ENCODE data around the gene HELZ2. TPM values are rescaled to one million over a fixed set of nuclear protein-coding genes. Genes with fewer than 3 reads are reported as not detected.
"Not testable (repeated sequence)": the region's sequence is repeated elsewhere in the genome, so short reads cannot be mapped to it uniquely, and the experiment has no call there.

HELZ2 gene
- total RNA-seq, 1 donor from 2014 or later = 120 TPM

DNA sequence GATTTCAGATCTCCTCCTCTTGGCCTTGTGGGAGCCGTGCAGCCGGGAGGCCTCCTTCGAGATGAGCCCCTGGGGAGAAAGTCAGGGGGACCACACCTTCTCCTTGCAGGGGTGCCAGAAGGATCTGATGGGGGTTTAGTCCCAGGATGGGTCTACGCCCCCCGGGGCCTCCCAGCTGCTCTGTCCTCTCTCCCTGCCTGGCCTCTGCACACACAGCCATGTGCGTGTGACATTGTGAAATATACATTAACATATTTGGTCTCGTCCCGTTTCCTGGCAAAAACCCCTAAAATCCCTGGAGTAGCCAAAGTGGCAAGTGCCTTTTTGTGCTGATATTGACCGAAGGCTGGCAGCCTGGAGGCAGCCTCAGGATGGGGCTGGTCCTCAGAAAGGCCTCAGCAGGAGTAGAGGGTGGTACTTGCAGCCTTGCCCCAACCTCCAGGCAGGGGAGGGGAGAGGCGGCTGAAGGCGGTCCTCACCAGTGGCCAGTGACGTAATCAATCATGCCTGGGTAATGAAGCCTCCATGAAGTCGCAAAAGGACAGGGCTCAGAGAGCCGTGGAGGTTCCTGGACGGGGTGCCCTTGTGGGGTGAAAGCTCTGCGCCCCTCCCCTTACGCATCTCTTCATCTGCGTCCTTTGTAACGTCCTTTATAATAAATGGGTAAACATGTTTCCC is 5.1 kb upstream of the HELZ2 start:
- intact Hi-C loops (cut with micrococcal nuclease) = no loop called here

DNA sequence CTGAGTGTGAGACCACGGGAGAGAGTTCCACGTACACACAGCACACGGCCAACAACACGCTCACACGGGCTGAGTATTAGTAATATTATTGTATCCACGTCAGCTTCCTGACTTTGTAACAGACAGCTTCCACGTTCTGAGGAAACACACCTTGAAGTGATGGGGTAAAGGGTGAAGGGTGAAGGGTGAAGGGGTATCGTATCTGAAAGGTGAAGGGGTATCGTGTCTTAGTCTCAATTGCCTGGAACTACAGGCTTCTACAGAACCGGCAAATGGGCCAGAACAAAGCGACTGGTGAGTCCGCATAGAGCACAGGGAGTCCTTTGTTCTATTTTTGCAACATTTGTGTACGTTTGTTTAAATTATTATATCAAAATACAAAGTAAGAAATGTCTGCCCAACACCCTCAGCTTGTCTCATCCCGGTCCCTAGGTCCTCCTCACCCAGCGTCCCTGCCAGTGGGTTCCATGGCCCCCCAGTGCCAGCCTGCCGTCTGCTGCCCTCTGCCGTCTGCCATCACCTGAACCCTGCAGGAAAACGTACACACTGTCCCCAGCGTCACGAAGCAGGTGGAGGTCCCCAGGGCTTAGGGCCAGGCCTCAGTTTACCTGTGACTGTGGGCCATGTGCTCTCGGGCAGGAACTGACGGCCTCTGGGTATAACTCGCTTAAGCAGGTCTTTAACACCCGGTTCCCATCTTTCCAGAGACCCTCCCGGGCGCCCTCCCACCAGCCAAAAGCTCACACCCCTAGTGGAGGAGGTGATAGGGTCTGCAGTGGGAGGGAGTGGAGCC is 4.4 kb upstream of the HELZ2 start:
- intact Hi-C loops (cut with micrococcal nuclease) = no loop called here

DNA sequence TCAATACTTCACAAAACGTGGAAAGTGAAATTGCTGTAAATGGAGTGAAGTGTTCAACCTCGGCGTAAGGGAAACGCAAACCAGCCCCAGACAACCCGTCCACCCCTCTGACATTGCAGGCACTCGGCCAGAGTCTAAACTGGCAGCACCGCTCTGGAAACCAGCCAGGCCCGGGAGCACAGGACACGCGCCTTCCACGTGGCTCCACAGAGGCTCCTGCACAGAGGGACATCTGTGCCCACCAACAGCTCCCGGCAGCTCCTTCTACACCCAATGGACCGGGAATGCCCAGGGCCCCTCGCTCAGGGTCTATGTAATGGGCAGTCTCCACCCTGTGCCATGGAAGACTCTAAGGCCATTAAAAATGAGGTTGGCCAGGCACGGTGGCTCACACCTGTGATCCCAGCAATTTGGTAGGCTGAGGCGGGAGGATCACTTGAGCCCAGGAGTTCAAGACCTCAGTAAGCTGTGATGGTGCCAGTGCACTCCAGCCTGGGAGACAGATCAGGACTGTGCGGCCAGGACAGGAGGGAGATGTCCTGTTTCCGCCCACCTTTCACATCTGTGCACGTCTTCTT is 3.4 kb upstream of the HELZ2 start:
- intact Hi-C loops (cut with micrococcal nuclease) = no loop called here

DNA sequence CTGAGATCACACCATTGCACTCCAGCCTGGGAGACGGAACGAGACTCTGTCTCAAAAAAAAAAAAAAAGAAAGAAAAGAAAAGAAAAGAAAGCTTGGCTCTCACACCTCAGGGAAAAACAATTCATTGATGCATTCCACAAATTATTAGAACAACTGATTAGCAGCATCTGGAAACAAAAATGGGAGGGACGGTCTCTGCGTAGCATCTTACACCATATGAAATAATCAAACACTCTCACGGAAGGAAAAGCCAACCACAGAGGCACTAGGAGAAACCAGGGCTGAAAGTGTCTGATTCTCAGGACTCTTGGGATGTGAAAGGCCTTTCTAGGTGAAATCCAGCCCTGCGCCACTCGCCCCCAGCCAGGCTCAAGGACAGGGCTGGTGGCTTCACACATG is 2.3 kb upstream of the HELZ2 start:
- intact Hi-C loops (cut with micrococcal nuclease) = no loop called here

DNA sequence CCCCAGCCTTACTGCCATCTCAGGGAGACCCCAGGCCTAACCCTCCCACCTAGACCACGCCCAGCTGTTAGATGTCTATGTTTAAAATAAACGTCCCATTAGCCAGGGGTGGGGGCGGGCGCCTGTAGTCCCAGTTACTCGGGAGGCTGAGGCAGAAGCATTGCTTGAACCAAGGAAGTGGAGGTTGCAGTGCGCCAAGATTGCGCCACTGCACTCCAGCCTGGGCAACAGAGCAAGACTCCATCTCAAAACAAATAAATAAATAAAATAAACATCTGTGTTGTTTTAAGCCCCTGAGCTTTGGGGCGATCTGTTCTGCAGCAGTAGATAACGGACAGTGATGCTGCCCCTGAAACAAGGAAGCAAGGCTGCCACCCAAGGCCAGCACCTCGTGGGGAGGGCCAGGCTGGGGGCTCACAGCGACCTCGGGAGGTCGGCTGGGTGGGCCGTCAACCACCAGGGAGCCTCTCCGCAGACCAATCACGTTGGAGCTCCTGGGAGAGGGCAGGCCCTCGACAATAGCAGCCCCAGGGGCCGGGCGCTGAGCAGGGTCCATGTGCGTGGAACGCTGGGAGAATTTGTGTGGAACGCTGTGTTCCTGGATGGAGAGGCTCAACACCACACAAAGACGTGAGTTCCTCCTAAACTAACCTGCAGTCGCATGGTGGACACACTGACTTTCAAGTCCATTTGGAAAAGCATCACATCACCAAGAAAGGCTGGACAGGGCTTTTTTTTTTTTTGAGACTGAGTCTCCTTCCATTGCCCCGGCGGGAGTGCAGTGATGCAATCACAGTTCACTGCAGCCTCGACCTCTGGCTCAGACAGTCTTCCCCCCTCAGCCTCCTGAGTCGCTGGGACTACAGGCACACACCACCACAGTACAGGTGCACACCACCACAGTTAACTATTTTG is 1.0 kb upstream of the HELZ2 start:
- intact Hi-C loops (cut with micrococcal nuclease) = loop anchor here (1.0 kb wide), 1 partner anchor 22 kb away; no protein-coding TSS in a partner anchor

DNA sequence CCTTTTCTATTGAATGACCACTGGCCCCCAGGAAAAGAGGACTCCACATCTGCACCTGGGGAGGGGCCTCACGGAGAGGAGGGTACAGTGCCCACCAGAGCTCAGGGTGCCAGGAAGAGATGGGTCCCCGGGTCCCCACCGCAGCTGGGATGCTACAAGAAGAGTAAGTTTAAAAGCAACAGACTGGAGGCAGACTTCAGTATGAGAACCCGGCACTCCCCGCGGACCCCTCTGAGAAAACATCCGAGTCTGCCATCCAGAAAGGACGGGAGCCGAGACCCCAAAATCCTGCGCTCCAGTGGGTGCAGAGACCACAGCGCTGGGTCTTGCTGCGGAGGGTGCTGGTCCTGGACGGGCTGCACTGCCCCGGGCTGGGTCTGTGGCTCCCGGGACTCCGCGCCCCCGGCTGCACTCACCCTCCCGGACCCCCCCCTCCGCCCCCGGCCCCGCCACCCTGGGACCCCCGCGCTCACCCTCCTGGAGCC is 350 bp downstream of the HELZ2 start:
- intact Hi-C loops (cut with micrococcal nuclease) = loop anchor here (1.0 kb wide), 1 partner anchor 20 kb away; no protein-coding TSS in a partner anchor

DNA sequence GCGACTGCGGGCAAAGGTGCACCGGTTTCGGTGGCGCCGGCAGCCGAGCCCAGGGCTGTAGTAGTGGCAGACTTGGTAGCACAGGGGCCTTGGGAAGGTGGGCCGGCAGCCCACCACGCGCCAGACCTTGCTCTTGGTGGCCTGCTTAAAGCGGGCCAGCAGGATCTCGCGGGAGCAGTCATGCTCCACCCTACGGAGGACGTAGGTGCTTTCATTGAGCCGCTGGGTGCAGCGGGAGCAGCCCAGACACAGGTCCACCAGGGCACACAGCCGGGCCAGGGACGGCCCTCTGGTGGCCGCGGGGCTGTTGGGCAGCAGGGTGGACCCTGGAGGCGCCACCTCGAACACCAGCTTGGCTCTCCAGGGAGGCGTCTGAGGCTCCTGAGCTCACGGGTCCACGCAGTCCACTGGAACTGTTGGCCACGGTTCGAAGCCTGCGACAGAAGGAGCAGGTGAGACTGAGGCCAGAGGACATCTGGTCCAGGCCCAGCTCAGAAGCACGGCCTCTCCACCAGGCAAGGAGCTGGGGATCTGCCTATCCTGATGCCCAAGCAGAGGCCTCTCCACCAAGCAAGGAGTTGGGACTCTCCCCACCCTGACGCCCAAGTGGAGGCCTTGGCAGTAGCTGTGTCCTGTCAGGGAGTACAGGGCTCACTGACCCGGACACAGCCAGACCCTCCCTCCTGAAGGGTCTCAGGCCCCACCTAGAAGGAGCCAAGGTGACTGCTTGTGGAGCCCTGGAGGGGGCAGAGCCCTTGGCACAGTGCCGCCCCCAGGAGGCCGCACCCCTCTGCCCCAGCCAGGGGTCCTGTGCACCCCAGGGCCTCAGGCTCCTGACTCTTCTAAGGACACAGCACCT is 1.0 kb downstream of the HELZ2 start:
- intact Hi-C loops (cut with micrococcal nuclease) = no loop called here

DNA sequence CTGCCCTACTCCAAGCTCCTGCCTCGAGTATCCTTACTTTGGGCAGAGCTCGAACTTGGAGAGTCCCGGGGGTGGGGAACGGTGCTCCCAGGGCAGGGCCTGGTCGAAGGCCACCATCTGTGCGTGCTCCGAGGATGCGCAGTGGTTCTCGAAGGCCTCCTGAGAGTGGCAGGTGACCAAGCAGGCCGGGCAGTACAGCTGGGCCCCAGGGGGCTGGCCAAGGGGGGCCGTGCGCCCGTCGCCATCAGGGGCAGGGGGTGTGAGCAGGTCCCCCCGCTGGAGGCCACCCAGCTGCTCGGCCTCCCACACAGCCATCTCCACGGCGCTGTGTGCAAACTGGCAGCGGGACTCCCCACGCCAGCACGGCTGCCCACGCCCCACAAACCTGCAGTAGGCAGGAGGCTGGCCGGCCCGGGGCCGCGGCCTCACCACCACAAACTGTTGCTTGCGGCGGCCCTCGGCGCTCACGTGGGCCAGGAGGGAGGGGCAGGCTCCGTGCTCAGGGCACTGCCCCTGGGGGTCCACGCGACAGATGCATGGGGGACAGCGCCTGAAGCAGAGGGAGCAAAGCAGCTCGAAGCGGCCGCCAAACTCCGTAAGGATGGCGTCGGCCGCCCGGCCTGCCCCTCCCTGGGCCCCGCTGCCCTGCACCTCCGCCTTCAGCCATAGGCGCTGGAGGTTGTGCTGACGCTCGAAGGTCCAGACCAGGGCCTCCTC is 1.8 kb downstream of the HELZ2 start:
- intact Hi-C loops (cut with micrococcal nuclease) = no loop called here

DNA sequence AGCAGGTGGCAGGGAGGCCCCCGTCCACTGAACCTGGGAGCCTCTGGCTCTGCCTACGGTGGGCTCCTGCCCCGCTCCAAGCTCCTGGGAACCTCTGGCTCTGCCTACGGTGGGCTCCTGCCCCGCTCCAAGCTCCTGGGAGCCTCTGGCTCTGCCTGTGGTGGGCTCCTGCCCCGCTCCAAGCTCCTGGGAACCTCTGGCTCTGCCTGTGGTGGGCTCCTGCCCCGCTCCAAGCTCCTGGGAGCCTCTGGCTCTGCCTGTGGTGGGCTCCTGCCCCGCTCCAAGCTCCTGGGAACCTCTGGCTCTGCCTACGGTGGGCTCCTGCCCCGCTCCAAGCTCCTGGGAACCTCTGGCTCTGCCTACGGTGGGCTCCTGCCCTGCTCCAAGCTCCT is 3.0 kb downstream of the HELZ2 start:
- intact Hi-C loops (cut with micrococcal nuclease) = not testable (repeated sequence)

DNA sequence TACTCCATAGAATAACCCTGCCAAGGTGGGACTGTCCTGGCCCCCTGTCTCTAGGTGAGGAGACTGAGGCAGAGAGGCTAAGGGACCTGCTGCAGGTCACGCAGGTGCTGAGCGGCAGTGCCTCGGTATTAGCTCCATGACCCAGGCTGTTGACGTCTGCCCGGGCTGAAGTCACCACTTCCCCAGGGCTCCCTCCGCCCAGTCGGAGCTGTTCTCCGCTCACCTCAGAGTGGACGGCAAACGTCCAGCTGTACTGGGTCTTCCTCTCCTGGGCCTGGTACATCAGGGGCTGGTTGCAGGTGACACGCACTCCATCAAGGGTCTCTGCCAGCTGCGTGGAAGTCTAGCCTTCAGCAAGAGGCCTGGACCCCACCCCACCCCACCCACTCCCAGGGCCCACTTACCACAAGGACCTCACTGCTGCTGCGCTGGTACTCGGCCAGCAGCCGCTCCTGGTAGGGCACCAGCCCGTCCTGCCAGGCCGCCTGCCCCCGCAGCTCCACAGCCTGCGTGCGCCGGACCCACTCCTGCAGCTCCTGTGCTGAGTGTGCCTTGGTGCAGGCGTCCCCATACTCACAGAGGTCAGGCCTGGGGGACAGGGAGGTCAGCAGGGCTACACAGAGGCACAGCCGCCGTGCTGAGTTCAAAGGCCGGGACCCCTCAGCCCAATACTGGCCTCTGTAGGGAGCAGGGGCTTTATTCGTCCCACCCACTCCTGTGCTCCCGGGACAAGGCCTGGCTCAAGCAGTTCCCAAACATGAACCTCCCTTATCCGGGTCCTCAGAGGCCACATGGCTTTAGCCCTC is 3.6 kb downstream of the HELZ2 start:
- intact Hi-C loops (cut with micrococcal nuclease) = no loop called here

DNA sequence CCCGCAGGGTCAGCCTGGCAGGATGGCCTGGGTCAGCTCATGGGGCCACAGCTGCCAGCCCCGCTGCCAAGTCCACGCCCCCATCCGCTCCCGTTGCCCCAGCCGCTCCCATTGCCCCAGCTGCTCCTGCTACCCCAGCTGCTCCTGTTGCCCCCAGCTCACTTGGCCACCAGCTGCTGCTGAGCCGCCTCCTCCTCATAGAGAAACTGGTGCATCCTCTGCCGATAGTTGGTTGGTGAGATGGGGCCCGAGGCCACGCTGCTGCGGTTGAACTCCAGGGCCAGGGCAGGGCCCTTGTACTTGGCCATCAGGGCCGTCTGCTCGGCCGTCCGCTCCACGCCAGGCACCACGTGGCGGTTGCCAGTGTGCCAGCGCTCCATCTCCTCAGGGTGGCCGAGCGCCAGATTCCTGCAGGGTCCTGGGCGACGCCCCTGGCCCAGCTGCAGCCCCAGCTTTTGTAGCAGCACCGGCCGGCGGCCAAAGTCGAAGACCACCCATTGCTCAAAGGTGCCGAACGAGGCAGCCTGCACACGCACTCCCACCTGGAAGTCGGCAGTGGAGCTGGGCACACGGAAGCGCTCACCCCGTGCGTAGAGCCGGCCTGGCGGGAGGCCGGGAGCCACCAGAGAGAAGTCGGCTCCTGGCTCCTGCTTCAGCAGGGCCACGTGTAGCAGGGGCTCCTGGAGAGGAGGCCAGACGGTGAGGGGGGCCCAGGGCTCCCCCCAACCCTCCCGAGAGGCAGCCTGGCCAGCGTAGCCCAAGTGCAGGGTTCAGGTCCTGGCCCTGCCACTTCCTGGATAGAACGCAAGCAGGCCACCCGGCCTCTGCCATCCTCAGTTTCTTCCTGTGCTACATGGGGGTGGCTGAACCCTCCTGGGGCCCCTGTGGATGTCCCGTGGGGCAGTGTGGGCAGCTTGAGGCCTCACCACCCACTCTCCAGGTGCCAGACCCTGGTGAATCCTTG is 4.8 kb downstream of the HELZ2 start:
- intact Hi-C loops (cut with micrococcal nuclease) = loop anchor here (5.0 kb wide), 1 partner anchor 68 kb away; no protein-coding TSS in a partner anchor

DNA sequence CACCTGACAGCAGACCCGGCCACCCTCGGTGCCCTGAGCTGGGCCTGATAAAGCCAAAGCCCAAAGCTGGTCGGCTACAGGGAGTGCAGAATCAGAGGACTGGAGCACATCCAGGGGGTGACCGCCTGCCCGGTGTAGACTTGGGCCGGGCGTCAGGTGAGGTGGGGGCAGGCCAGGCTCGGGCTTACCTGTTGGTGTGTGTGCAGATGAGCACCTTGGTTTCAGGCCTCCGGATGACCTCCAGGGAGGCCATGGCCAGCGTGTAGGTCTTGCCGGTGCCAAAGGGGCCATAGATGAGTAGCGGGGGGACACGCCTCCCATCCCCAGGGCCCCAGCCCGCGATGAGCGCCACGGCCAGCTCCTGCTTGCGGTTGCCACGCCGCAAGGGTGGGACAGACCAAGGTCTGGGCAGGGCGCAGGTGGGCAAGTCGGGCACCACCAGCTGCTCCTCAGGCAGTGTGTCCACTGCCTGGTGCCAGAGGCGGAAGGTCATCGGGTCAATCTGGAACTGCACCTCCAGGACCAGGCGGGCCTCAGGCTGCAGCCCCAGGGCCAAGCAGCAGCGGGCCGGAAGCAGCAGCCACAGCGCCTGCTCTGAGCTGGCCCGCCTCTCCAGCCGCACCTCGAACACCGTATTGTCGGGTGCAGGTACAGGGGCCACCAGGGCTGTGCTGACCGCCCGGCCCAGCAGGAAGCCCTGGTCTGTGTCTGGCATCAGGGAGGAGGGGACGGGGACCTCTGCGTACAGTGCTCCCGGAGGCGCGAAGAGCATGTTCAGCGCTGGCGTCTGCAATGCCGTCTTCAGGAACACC is 5.7 kb downstream of the HELZ2 start:
- intact Hi-C loops (cut with micrococcal nuclease) = loop anchor here (5.0 kb wide), 1 partner anchor 69 kb away; no protein-coding TSS in a partner anchor

DNA sequence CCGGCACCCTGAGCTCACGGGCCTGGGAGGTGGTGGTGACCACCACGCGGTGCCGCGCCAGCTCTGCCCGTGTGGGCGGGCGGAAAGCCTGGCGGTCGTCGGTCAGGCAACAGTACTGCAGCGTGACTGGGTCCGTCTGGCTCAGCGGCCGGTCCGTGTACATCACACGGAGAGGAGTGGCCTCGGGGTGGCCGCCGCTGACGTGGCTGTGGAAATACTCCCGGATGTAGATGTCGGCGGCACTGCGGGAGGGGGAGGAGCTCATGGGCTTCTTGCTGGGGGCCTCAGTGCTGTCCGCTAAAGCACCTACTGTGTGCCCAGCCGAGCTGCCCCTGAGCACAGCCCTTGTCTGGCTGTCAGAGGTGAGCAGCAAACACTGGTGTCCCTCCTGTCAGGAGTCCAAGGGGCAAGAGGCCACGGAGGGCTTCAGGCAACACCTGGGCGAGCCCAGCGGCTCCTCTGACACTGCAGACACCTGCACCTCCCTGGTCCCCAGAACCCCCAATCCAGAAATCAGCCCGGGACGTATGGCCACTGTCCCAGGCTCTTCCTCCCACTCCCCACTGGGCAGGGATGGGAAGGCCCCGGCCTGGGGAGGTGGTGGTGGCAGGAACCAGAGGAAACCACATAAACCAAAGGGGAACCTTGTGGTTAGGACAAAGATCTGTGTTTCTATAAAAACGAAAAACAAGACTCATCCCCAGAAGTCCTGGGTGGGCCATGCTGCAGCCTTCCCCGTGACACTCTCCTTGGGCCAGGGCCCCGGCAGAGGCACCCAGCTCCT is 6.5 kb downstream of the HELZ2 start:
- intact Hi-C loops (cut with micrococcal nuclease) = loop anchor here (5.0 kb wide), 1 partner anchor 70 kb away; no protein-coding TSS in a partner anchor

DNA sequence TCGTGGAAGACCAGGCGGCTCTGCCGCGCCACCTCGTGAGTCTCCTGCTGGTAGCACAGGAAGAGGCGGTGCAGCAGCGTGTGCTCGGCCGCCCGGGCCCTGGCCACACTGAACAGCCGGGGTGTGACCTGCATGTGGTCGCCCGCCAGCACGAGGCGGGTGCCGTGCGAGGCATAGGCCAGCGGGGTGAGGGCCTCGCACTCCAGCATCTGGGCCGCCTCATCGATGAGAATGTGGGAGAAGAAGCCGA is 7.0 kb downstream of the HELZ2 start:
- intact Hi-C loops (cut with micrococcal nuclease) = loop anchor here (5.0 kb wide), 1 partner anchor 70 kb away; no protein-coding TSS in a partner anchor

DNA sequence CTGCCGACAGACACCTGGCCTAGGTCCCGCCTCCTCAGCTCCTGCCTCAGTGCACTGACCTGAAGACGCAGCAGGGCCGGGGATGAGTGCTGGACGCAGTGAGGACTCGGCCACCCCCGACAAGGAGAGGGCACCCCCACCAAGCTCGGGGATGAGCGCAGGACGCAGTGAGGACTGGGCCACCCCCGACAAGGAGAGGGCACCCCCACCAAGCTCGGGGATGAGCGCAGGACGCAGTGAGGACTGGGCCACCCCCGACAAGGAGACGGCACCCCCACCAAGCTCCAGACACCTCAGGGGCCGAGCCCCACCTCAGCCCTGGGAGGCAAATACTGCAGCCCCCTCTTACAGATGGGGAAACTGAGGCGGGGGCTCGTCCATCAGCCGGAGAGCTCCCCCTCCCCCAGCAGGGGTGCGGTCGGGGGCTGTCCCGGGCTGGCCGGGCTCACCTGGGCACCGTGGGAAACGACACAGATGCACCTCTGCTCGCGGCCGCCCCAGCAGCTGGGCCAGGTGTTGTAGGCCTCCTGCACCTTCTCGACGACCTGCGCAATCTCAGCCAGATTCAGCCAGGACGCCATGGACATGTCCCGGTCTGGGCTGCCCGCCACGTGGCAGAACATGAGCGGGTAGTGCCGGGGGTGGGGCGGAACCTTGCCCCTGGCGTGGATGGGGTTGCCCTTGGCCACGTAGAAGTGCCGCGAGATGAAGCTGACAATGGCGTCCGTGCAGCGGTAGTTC is 7.5 kb downstream of the HELZ2 start:
- intact Hi-C loops (cut with micrococcal nuclease) = loop anchor here (5.0 kb wide), 1 partner anchor 71 kb away; no protein-coding TSS in a partner anchor
